Loucy (cell line): ENCODE measurements around the gene ADGRL2.

Experiments used
- H2AFZ ChIP-seq: fragments of 200-600 bp; sonication (generic); 2 replicates; pipeline ENCODE4 v1.6.0; 2016; ENCODE audit warnings: antibody characterized with exemption, mild to moderate bottlenecking, low read length, moderate library complexity
- H3F3A ChIP-seq: fragments of 200-600 bp; 2 replicates; pipeline ENCODE4 v1.6.0; 2016; ENCODE audit warnings: antibody characterized with exemption, low read depth, mild to moderate bottlenecking
- H3K27me3 ChIP-seq: fragments of 200-600 bp; sonication (generic); 2 replicates; pipeline ENCODE4 v1.6.1; 2014; ENCODE audit warnings: low read length, mild to moderate bottlenecking; ENCODE audit not compliant: insufficient read depth, poor library complexity, severe bottlenecking
- H3K36me3 ChIP-seq: fragments of 200-600 bp; sonication (generic); 2 replicates; pipeline ENCODE4 v1.6.1; 2016; ENCODE audit warnings: low read length; ENCODE audit not compliant: insufficient read depth
- H3K4me1 ChIP-seq: fragments of 200-600 bp; sonication (generic); 2 replicates; pipeline ENCODE4 v1.5.1; 2014; ENCODE audit warnings: low read length, mild to moderate bottlenecking; ENCODE audit not compliant: insufficient read depth, poor library complexity, severe bottlenecking
- H3K4me2 ChIP-seq: fragments of 200-600 bp; sonication (generic); 2 replicates; pipeline ENCODE4 v1.6.0; 2014; ENCODE audit warnings: antibody characterized with exemption, low read length, low read depth, mild to moderate bottlenecking; ENCODE audit not compliant: poor library complexity, severe bottlenecking
- H3K4me3 ChIP-seq: fragments of 200-600 bp; sonication (generic); 2 replicates; pipeline ENCODE4 v1.5.1; 2014; ENCODE audit warnings: low read length, mild to moderate bottlenecking, mixed read lengths; ENCODE audit not compliant: poor library complexity, severe bottlenecking
- H3K79me2 ChIP-seq: fragments of 200-600 bp; sonication (generic); 2 replicates; pipeline ENCODE4 v1.6.1; 2014; ENCODE audit warnings: low read length; ENCODE audit not compliant: insufficient read depth
- H3K9ac ChIP-seq: fragments of 200-600 bp; sonication (generic); 2 replicates; pipeline ENCODE4 v1.6.0; 2014; ENCODE audit warnings: mild to moderate bottlenecking, low read depth, low read length, moderate library complexity; ENCODE audit not compliant: poor library complexity, severe bottlenecking
- H3K9me2 ChIP-seq: fragments of 200-600 bp; sonication (generic); replicated peaks from 2 replicates; pipeline ENCODE4 v1.6.1; 2016; ENCODE audit warnings: low read depth, low read length, mixed read lengths
- H3K9me3 ChIP-seq: fragments of 200-600 bp; sonication (generic); 2 replicates; pipeline ENCODE4 v1.6.1; 2014; ENCODE audit warnings: mild to moderate bottlenecking, antibody characterized with exemption, low read length, low read depth; ENCODE audit not compliant: insufficient read depth
- H4K20me1 ChIP-seq: fragments of 200-600 bp; sonication (generic); 2 replicates; pipeline ENCODE4 v1.6.0; 2014; ENCODE audit warnings: antibody characterized with exemption, low read length, mild to moderate bottlenecking; ENCODE audit not compliant: insufficient read depth, poor library complexity, severe bottlenecking
- CTCF ChIP-seq: fragments of 200-600 bp; sonication (generic); conservative IDR thresholded peaks from 2 replicates; pipeline ENCODE4 v1.5.1; 2014; ENCODE audit warnings: mild to moderate bottlenecking, antibody characterized with exemption, low read length
- EZH2phosphoT487 ChIP-seq: fragments of 200-600 bp; IDR thresholded peaks from 2 replicates; pipeline ENCODE4 v1.6.1; 2018; ENCODE audit warnings: antibody characterized with exemption, mild to moderate bottlenecking, moderate library complexity, borderline replicate concordance

ADGRL2 gene

GRCh38 chr1:81948495-81948894 is 147.8 kb downstream of the ADGRL2 start:
- Histone ChIP-seq H2AFZ (no peak overlapping the region), H4K20me1 (no peaks in the 10 kb centered on the region), H3K9me3 (no peaks in the 10 kb centered on the region), H3K4me1 (peaks cover 23% of the 10 kb centered on the region), H3K36me3 (no peaks in the 10 kb centered on the region), H3K4me3 (no peak overlapping the region), H3F3A (no peaks in the 10 kb centered on the region), H3K79me2 (no peaks in the 10 kb centered on the region), H3K9ac (no peak overlapping the region), H3K9me2 (no peaks in the 10 kb centered on the region), H3K4me2 (no peak overlapping the region), H3K27me3 (no peaks in the 10 kb centered on the region)
- no peak for TF ChIP-seq EZH2phosphoT487
- TF ChIP-seq CTCF = no peak

GRCh38 chr1:81949421-81949820 is 148.7 kb downstream of the ADGRL2 start:
- Histone ChIP-seq H3K9ac (no peak overlapping the region), H3F3A (no peaks in the 10 kb centered on the region), H3K9me2 (no peaks in the 10 kb centered on the region), H3K4me3 (peak overlapping the region; percentile 48), H3K4me1 (peaks cover 23% of the 10 kb centered on the region), H3K79me2 (no peaks in the 10 kb centered on the region), H2AFZ (no peak overlapping the region), H4K20me1 (no peaks in the 10 kb centered on the region), H3K9me3 (no peaks in the 10 kb centered on the region), H3K36me3 (no peaks in the 10 kb centered on the region), H3K4me2 (peak overlapping the region; percentile 57), H3K27me3 (no peaks in the 10 kb centered on the region)
- TF ChIP-seq EZH2phosphoT487 (no peak), CTCF (no peak)

- peak overlapping the region; percentile 57 for H3K4me2 ChIP-seq
- no peaks in the 10 kb centered on the region for H3K9me2 ChIP-seq
- no peaks in the 10 kb centered on the region for H3K27me3 ChIP-seq
- H3K9me3 ChIP-seq = no peaks in the 10 kb centered on the region
- H3F3A ChIP-seq = no peaks in the 10 kb centered on the region
- no peaks in the 10 kb centered on the region for H3K79me2 ChIP-seq
- peaks cover 23% of the 10 kb centered on the region for H3K4me1 ChIP-seq
- H3K4me3 ChIP-seq = peak overlapping the region; percentile 48
- no peak for TF ChIP-seq EZH2phosphoT487
- no peaks in the 10 kb centered on the region for H3K36me3 ChIP-seq
- no peaks in the 10 kb centered on the region for H4K20me1 ChIP-seq
- no peak overlapping the region for H2AFZ ChIP-seq
- no peak overlapping the region for H3K9ac ChIP-seq
Observed at GRCh38 chr1:81950037-81950436, 149.3 kb downstream of the ADGRL2 start.

- peak overlapping the region; percentile 57 for H3K4me2 ChIP-seq
- no peak for TF ChIP-seq EZH2phosphoT487
- no peak for TF ChIP-seq CTCF
- H3F3A ChIP-seq = no peaks in the 10 kb centered on the region
Observed at GRCh38 chr1:81950591-81951244, 150.0 kb downstream of the ADGRL2 start.

More at GRCh38 chr1:81950591-81951244, 150.0 kb downstream of the ADGRL2 start:
- Histone ChIP-seq H2AFZ (no peak overlapping the region), H4K20me1 (no peaks in the 10 kb centered on the region), H3K4me1 (peaks cover 23% of the 10 kb centered on the region), H3K4me3 (no peak overlapping the region), H3K9me2 (no peaks in the 10 kb centered on the region), H3K79me2 (no peaks in the 10 kb centered on the region), H3K9me3 (no peaks in the 10 kb centered on the region), H3K9ac (no peak overlapping the region), H3K27me3 (no peaks in the 10 kb centered on the region), H3K36me3 (no peaks in the 10 kb centered on the region)
